ENCODE measurements around the gene RAB3D. TPM values are rescaled to one million over a fixed set of nuclear protein-coding genes. Genes with fewer than 3 reads are reported as not detected.

The RAB3D gene
- total and polyA plus RNA-seq, 2 of the 4 experiments (the other 2 are of a cell fraction) = 4.8 to 5.5 TPM

DNA sequence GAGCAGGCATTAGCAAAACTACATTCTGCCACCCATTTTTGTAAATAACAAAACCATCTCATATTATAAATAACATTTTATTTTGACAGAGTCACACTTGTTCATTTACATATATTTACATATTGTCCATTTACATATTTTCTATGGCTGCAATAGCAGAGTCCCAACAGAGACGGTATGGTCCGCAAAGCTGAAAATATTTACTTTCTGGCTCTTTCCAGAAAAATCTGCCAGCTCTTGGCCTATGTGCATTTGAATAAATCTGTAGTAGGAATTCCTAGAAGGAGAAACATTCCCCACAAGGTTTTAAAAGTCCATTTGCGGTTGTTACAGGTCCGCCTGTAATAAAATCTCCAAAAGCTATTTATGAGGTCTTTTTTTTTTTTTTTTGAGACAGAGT is 49.2 kb downstream of the RAB3D start:
- 90% methylated on average over 2 of the region's 4 CpGs; no CpG with 5 or more reads in 1 of the 2 experiments for WGBS, 2 experiments (ENCODE audit: extremely low coverage in 2 of 2, insufficient read length in 1 of 2)
- H2BK5ac ChIP-seq (ENCODE audit: low read depth, low read length, poor library complexity, severe bottlenecking) = no peak overlapping the region
- no peak overlapping the region for H2AFZ ChIP-seq (replicated peaks; ENCODE audit: low read length, poor library complexity)
- no peak overlapping the region for H3K4me3 ChIP-seq (ENCODE audit: insufficient read depth, low read depth, low read length)
- DNase-seq (no peak), ATAC-seq (ENCODE audit: low read depth) (no peak)
- no peak overlapping the region for H3K14ac ChIP-seq (replicated peaks; ENCODE audit: low read depth, low read length)
- intact Hi-C loops (cut with micrococcal nuclease) (loop anchor here (5.0 kb wide), 1 partner anchor 297 kb away; no protein-coding TSS in a partner anchor), in situ Hi-C loops (cut with MboI; ENCODE audit: low sequenced_read_pairs) (loop anchor here (10.0 kb wide), 1 partner anchor 185 kb away; no protein-coding TSS in a partner anchor), dilution Hi-C loops (cut with HindIII; ENCODE audit: low sequenced_read_pairs, unreplicated experiment) (no loop called here)
- H4K20me1 ChIP-seq (ENCODE audit: insufficient read depth, low read length) = no peaks in the 10 kb centered on the region
- no peak overlapping the region for H4K8ac ChIP-seq (ENCODE audit: low read depth in 2 of 2, low read length in 2 of 2)
- H3K9me3 ChIP-seq (ENCODE audit: control insufficient read depth, insufficient read depth, low read length) = no peaks in the 10 kb centered on the region
- no peak overlapping the region for H3K27ac ChIP-seq (ENCODE audit: insufficient read depth, low read length)
- no peaks in the 10 kb centered on the region for H3K36me3 ChIP-seq (ENCODE audit: control insufficient read depth, insufficient read depth, low read length)
- CTCF ChIA-PET = interaction anchor here (0.6 to 2.8 kb wide), 3 partner anchors 91 to 665 kb away, joined by 5 to 11 read pairs (median 8); partner anchors contain the start of gene SLC44A2
- no peak overlapping the region for H2AK5ac ChIP-seq (ENCODE audit: low read depth, low read length)
- no peak overlapping the region for H3K4ac ChIP-seq (ENCODE audit: low read depth, low read length)
- H2BK15ac ChIP-seq (ENCODE audit: low read depth, low read length) = no peak overlapping the region
- no peak overlapping the region for H3K18ac ChIP-seq (ENCODE audit: low read depth, low read length)
- 0 out of 2 replicates have a peak, but pooled peaks cover 3% of the 10 kb centered on the region for H3K9me1 ChIP-seq (ENCODE audit: insufficient read depth, low read length)
- H2BK20ac ChIP-seq (ENCODE audit: low read depth, low read length) = no peak overlapping the region
- H3K4me1 ChIP-seq (ENCODE audit: control insufficient read depth, insufficient read depth, low read length) = 0 out of 2 replicates have a peak, but pooled peaks cover 1% of the 10 kb centered on the region
- no peak overlapping the region for H3K9ac ChIP-seq (ENCODE audit: low read depth, low read length)
- POLR2A ChIA-PET (ENCODE audit: unreplicated experiment) = no interaction called here
- H2BK120ac ChIP-seq (ENCODE audit: low read depth, low read length) = no peak overlapping the region
- TF ChIP-seq RCOR1 (IDR thresholded peaks at IDR 0.05; ENCODE audit: insufficient replicate concordance, low read length) = no peak
- no peak for TF ChIP-seq FOS (IDR thresholded peaks at IDR 0.05; ENCODE audit: low read depth, low read length)
- no peak for TF ChIP-seq NFE2L2 (IDR thresholded peaks at IDR 0.05; ENCODE audit: low read depth, low read length)
- TF ChIP-seq BHLHE40 (IDR thresholded peaks at IDR 0.05; ENCODE audit: low read depth, low read length) = no peak
- TF ChIP-seq RFX5 (IDR thresholded peaks at IDR 0.05; ENCODE audit: low read depth, low read length) = no peak
- TF ChIP-seq MAZ (IDR thresholded peaks at IDR 0.05; ENCODE audit: borderline replicate concordance, low read depth, low read length) = no peak
- no peak for TF ChIP-seq MXI1 (IDR thresholded peaks at IDR 0.05; ENCODE audit: borderline replicate concordance, low read depth, low read length)
- TF ChIP-seq POLR2A (IDR thresholded peaks at IDR 0.05; ENCODE audit: low read depth, low read length) = no peak
- TF ChIP-seq, protein P1, sequence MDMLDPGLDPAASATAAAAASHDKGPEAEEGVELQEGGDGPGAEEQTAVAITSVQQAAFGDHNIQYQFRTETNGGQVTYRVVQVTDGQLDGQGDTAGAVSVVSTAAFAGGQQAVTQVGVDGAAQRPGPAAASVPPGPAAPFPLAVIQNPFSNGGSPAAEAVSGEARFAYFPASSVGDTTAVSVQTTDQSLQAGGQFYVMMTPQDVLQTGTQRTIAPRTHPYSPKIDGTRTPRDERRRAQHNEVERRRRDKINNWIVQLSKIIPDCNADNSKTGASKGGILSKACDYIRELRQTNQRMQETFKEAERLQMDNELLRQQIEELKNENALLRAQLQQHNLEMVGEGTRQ (IDR thresholded peaks at IDR 0.05; ENCODE audit: low read depth, low read length) = no peak
- TF ChIP-seq, protein P2, sequence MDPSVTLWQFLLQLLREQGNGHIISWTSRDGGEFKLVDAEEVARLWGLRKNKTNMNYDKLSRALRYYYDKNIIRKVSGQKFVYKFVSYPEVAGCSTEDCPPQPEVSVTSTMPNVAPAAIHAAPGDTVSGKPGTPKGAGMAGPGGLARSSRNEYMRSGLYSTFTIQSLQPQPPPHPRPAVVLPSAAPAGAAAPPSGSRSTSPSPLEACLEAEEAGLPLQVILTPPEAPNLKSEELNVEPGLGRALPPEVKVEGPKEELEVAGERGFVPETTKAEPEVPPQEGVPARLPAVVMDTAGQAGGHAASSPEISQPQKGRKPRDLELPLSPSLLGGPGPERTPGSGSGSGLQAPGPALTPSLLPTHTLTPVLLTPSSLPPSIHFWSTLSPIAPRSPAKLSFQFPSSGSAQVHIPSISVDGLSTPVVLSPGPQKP (IDR thresholded peaks at IDR 0.05; ENCODE audit: borderline replicate concordance, low read depth, low read length) = no peak
- TF ChIP-seq CHD1 (IDR thresholded peaks at IDR 0.05; ENCODE audit: low read depth, low read length) = no peak
- TF ChIP-seq CEBPB (IDR thresholded peaks at IDR 0.05; ENCODE audit: low read depth, low read length) = no peak
- TF ChIP-seq SMC3 (IDR thresholded peaks at IDR 0.05; ENCODE audit: low read depth, low read length) = no peak
- H4K5ac ChIP-seq (ENCODE audit: low read depth, low read length) = no peak overlapping the region
- H2AK9ac ChIP-seq (replicated peaks; ENCODE audit: low read depth, low read length, poor library complexity) = no peak overlapping the region
- BruUV-seq (replicated peaks) = no TSS peak
- H3K56ac ChIP-seq (ENCODE audit: extremely low read depth, insufficient read depth, low read length) = no peak overlapping the region
- no peak overlapping the region for H3K4me2 ChIP-seq (ENCODE audit: low read depth, low read length)
- no peak overlapping the region for H4K91ac ChIP-seq (ENCODE audit: insufficient read depth, low read depth, low read length)
- no peaks in the 10 kb centered on the region for H3K27me3 ChIP-seq (ENCODE audit: control insufficient read depth, insufficient read depth, low read length)
- H3K79me1 ChIP-seq (ENCODE audit: low read depth in 1 of 2, low read length in 2 of 2) = no peaks in the 10 kb centered on the region
- no peak overlapping the region for H3K23ac ChIP-seq (ENCODE audit: low read depth, low read length)
